Measurements from ENCODE around the gene JAK3.

JAK3 gene

GRCh38 chr19:17830567-17831418 is 17.0 kb downstream of the JAK3 start:
- TF ChIP-seq, protein P1, sequence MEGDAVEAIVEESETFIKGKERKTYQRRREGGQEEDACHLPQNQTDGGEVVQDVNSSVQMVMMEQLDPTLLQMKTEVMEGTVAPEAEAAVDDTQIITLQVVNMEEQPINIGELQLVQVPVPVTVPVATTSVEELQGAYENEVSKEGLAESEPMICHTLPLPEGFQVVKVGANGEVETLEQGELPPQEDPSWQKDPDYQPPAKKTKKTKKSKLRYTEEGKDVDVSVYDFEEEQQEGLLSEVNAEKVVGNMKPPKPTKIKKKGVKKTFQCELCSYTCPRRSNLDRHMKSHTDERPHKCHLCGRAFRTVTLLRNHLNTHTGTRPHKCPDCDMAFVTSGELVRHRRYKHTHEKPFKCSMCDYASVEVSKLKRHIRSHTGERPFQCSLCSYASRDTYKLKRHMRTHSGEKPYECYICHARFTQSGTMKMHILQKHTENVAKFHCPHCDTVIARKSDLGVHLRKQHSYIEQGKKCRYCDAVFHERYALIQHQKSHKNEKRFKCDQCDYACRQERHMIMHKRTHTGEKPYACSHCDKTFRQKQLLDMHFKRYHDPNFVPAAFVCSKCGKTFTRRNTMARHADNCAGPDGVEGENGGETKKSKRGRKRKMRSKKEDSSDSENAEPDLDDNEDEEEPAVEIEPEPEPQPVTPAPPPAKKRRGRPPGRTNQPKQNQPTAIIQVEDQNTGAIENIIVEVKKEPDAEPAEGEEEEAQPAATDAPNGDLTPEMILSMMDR (IDR thresholded peaks at IDR 0.05; ENCODE audit: low read depth, low read length, missing control alignments), result no peak
- no peak for DNase-seq (ENCODE audit: low read depth)
- H3K4me3 ChIP-seq (ENCODE audit: low read depth, low read length), result no peak overlapping the region

DNA sequence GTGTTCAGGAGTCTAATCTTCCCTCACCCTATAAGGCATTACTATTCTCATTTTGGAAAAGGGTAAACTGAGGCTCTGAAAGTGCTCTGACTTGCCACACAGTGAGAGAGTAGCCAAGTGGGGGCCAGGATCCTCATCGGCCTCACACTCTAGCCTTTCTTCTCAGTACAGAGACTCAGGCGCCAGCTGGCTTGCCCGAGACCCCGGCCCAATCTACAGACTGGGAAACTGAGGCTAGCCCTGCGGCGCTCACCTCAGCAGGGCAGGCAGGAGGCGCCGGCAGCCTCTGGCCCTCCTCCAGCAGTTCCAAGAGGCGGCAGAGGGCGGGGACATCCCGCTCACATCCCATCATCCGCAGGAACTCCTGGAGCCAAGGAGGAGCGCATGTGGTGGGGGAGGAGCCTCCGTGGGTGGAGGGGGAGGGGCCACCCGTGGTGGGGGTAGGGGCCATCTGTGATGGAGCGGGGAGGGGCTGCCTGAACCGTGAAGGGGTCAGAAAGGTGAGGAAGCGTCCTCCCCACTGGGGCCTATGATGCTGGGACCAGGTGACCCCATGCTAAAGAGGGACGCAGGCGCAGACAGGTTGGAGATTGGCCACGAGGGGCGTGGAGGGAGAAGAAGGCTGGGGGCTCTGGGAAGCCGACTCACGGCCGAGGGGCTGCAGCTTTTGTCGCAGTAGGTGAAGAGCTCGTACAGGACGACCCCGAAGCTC is 17.8 kb downstream of the JAK3 start:
- TF ChIP-seq, protein P1 (IDR thresholded peaks at IDR 0.05; ENCODE audit: low read depth, low read length, missing control alignments), result no peak
- H3K4me3 ChIP-seq (ENCODE audit: low read depth, low read length), result no peak overlapping the region
- no peak for DNase-seq (ENCODE audit: low read depth)

DNA sequence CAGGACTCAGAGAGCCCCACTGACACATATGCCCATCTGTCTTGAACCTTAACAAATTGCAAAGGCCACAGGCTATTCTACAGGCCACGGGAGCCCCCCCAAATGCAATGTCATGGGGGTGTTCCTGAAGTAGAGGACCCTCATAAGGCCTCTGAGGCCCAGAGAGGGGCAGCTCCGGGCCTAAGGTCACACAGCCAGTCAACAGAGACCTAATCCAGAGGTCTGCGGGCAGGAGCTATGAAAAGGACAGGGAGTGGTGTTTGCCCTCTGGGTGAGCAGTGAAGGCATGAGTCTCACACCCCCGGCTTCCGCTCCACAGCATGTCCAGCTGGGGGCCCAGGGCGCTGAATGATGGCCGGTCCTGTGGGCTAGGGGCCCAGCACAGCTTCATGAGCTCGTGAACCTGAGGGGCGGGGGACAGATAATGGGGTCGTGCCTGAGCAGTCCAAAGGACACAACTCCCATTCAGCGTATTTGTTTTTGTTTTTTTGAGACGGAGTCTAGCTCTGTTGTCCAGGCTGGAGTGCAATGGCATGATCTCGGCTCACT is 21.2 kb downstream of the JAK3 start:
- no peak for DNase-seq (ENCODE audit: low read depth)
- no peak overlapping the region for H3K4me3 ChIP-seq (ENCODE audit: low read depth, low read length)
- TF ChIP-seq, protein P1 (IDR thresholded peaks at IDR 0.05; ENCODE audit: low read depth, low read length, missing control alignments), result no peak

DNA sequence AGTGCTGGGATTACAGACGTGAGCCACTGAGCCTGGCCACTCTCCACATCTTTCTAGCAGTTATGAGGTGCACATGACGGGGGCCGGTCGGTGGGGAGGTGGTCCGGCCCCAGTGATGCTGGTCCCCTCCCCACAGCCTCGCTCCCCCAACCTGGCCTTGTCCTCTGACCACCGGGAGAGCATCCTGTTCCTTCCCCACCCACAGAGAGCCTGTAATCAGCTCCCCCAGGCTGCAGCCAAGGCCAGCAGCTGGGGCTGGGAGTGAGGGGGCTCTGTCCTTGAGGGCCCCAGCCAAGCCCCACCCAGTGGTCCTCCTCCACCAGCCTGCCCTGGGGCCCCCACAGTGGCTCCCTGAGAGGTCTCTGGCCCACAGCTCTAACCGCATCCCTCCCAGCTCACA is 23.4 kb downstream of the JAK3 start:
- TF ChIP-seq, protein P1 (IDR thresholded peaks at IDR 0.05; ENCODE audit: low read depth, low read length, missing control alignments), result no peak
- H3K4me3 ChIP-seq (ENCODE audit: low read depth, low read length), result no peak overlapping the region
- no peak for DNase-seq (ENCODE audit: low read depth)

DNA sequence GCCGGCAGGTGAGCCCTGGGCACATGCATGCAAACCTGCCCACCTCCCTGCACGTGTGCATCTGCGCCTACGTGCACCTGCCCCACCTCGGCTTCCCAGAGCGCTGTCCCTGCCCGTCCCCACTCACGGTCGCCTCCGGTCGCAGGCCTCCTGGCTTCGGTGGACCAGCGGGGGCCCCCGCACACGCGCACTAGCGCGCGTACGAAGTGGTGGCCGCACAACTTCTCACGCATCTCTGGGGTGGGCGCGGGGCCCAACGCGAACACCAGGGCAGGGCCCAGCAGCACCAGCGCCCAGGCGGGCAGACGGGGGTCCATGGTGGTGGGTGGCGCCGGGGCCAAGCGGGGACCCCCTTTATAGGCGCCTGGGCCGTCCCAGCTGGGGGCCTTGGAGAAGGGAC is 26.6 kb downstream of the JAK3 start, which contains the start of gene INSL3:
Gene INSL3 (minus strand): TSS at position 330 of the 400 bp plus-strand sequence. CDS start 13 bp downstream, at position 317.
- H3K4me3 ChIP-seq (ENCODE audit: low read depth, low read length), result no peak within 1 kb of the TSS
- DNase-seq (ENCODE audit: low read depth), result no peak
- TF ChIP-seq, protein P1 (IDR thresholded peaks at IDR 0.05; ENCODE audit: low read depth, low read length, missing control alignments), result no peak

DNA sequence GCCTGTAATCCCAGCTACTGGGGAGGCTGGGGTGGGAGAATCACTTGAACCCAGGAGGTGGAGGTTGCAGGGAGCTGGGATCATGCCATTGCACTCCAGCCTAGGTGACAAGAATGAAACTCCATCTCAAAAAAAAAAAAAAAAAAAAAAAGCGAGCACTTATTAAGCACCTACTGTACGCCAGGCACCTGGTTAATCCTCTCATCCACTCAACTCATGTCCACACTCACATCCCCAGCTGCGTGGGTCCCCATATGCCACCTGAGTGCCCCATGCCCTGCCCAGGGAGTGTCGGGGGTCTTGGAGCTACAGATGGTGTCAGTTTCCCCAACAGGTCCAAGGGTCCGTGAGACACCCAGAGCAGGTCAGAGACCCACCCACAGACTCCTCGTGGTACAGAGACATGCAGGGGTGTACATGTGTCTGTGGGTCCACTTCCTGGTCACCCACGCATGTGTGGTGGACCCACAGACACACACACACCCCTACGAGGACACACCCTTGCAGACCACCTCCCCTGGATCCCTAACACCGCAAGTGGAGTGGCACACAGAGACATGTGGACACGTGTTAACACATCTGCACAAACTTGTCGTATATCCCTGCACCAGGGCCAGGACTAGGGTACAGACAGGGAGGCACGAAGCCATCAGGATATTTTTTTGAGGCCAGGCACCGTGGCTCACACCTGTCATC is 30.0 kb downstream of the JAK3 start:
- no peak for DNase-seq (ENCODE audit: low read depth)
- TF ChIP-seq, protein P1 (IDR thresholded peaks at IDR 0.05; ENCODE audit: low read depth, low read length, missing control alignments), result no peak
- no peak overlapping the region for H3K4me3 ChIP-seq (ENCODE audit: low read depth, low read length)

Data from GM12864 (cell line).